ENCODE results near the gene RRP9.

DNA sequence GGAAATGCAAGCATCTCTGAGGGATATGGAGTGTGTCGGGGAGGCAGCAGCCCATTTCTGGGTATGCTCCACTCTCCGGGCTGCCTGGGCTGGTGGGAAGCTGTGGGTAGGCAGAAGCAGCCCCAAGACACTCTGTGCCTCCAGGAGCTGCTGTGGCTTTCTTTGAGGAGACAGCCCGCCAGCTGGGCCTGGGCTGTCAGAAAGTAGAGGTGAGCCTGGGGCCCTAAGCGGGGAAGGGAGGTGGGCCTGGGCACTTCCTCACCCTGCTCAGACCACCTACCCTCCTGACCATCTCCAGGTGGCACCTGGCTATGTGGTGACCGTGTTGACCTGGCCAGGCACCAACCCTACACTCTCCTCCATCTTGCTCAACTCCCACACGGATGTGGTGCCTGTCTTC is 43.4 kb upstream of the RRP9 start:
- TF ChIP-seq, protein P1, sequence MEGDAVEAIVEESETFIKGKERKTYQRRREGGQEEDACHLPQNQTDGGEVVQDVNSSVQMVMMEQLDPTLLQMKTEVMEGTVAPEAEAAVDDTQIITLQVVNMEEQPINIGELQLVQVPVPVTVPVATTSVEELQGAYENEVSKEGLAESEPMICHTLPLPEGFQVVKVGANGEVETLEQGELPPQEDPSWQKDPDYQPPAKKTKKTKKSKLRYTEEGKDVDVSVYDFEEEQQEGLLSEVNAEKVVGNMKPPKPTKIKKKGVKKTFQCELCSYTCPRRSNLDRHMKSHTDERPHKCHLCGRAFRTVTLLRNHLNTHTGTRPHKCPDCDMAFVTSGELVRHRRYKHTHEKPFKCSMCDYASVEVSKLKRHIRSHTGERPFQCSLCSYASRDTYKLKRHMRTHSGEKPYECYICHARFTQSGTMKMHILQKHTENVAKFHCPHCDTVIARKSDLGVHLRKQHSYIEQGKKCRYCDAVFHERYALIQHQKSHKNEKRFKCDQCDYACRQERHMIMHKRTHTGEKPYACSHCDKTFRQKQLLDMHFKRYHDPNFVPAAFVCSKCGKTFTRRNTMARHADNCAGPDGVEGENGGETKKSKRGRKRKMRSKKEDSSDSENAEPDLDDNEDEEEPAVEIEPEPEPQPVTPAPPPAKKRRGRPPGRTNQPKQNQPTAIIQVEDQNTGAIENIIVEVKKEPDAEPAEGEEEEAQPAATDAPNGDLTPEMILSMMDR (IDR thresholded peaks at IDR 0.05; ENCODE audit: low read length), result no peak
- TF ChIP-seq EZH2 (IDR thresholded peaks at IDR 0.05; ENCODE audit: borderline replicate concordance, low read length), result no peak

All from OCI-LY1 (cell line).